Ishikawa (cell line): Measurements from ENCODE around the gene RAMP1.

Source experiments
- CEBPB ChIP-seq: IDR thresholded peaks from 2 replicates; pipeline ENCODE4 v1.6.1; 2012
- CREB1 ChIP-seq: IDR thresholded peaks from 2 replicates; pipeline ENCODE4 v1.6.1; 2012; ENCODE audit warnings: low read depth
- EGR1 ChIP-seq: IDR thresholded peaks from 2 replicates; pipeline ENCODE4 v1.6.1; 2012
- EP300 ChIP-seq: IDR thresholded peaks from 2 replicates; pipeline ENCODE4 v1.6.1; 2012; ENCODE audit warnings: borderline replicate concordance
- FOXM1 ChIP-seq: IDR thresholded peaks from 2 replicates; pipeline ENCODE4 v1.6.1; 2012; ENCODE audit warnings: low read depth, borderline replicate concordance
- MAX ChIP-seq: IDR thresholded peaks from 2 replicates; pipeline ENCODE4 v1.6.1; 2012
- NFIC ChIP-seq: IDR thresholded peaks from 2 replicates; pipeline ENCODE4 v1.6.1; 2012
- RAD21 ChIP-seq: IDR thresholded peaks from 2 replicates; pipeline ENCODE4 v1.6.1; 2012; ENCODE audit warnings: low read depth
- REST ChIP-seq: IDR thresholded peaks from 2 replicates; pipeline ENCODE4 v1.6.1; 2012; ENCODE audit warnings: low read depth, mild to moderate bottlenecking
- TAF1 ChIP-seq: IDR thresholded peaks from 2 replicates; pipeline ENCODE4 v1.6.1; 2012; ENCODE audit warnings: low read depth, mild to moderate bottlenecking
- TCF12 ChIP-seq: IDR thresholded peaks from 2 replicates; pipeline ENCODE4 v1.6.1; 2012; ENCODE audit warnings: low read depth
- TEAD4 ChIP-seq: IDR thresholded peaks from 2 replicates; pipeline ENCODE4 v1.6.1; 2012
- USF1 ChIP-seq: IDR thresholded peaks from 2 replicates; pipeline ENCODE4 v1.6.1; 2012
- YY1 ChIP-seq: IDR thresholded peaks from 2 replicates; pipeline ENCODE4 v1.6.1; 2012; ENCODE audit warnings: low read depth
- ZBTB7A ChIP-seq: IDR thresholded peaks from 2 replicates; pipeline ENCODE4 v1.6.1; 2012; ENCODE audit warnings: low read depth

The RAMP1 gene

GRCh38 chr2:237858294-237859081 is 935 bp upstream of the RAMP1 start:
- TF ChIP-seq TAF1, result no peak
- TF ChIP-seq RAD21, result peak; percentile 98
- TF ChIP-seq NFIC, result no peak
- no peak for TF ChIP-seq YY1
- TF ChIP-seq TCF12, result no peak
- TF ChIP-seq MAX, result no peak; the same call in 1 of the 2 replicates
- TF ChIP-seq EGR1, result no peak
- no peak for TF ChIP-seq REST

- TF ChIP-seq NFIC (no peak), MAX (no peak), EP300 (no peak), ZBTB7A (no peak), CREB1 (no peak), FOXM1 (no peak), TCF12 (no peak), YY1 (no peak)
These were observed 365 bp upstream of the RAMP1 start for GRCh38 chr2:237859082-237859433.

- TF ChIP-seq TEAD4 (no peak), REST (no peak), RAD21 (no peak), CREB1 (no peak), EP300 (no peak), TAF1 (no peak), NFIC (no peak), MAX (no peak)
These were observed 981 bp downstream of the RAMP1 start for GRCh38 chr2:237860273-237860935.

GRCh38 chr2:237861875-237862527 is 2.6 kb downstream of the RAMP1 start:
- TF ChIP-seq REST, result no peak
- no peak for TF ChIP-seq EGR1
- TF ChIP-seq CEBPB, result no peak
- no peak for TF ChIP-seq EP300

- TF ChIP-seq EGR1 (no peak), RAD21 (no peak), FOXM1 (no peak), TEAD4 (no peak), ZBTB7A (no peak), USF1 (no peak), NFIC (no peak), MAX (no peak), EP300 (no peak), TCF12 (no peak), TAF1 (no peak), YY1 (no peak), REST (no peak), CEBPB (no peak), CREB1 (no peak)
These were observed 3.1 kb downstream of the RAMP1 start for GRCh38 chr2:237862528-237862895.
